UCSD-AML1 (cell line): ENCODE data around the gene C6orf89.
A peak's percentile ranks its signal among the peaks of the same experiment; 100 is the strongest.

ENCODE experiments used
- DNase-seq: peaks from one replicate; lab custom pipeline; 2025; ENCODE audit not compliant: unreplicated experiment; lab: John Stamatoyannopoulos, UW

C6orf89 gene

GRCh38 chr6:36851626-36852025 is 34.1 kb upstream of the C6orf89 start:
- DNase-seq: no peak

DNA sequence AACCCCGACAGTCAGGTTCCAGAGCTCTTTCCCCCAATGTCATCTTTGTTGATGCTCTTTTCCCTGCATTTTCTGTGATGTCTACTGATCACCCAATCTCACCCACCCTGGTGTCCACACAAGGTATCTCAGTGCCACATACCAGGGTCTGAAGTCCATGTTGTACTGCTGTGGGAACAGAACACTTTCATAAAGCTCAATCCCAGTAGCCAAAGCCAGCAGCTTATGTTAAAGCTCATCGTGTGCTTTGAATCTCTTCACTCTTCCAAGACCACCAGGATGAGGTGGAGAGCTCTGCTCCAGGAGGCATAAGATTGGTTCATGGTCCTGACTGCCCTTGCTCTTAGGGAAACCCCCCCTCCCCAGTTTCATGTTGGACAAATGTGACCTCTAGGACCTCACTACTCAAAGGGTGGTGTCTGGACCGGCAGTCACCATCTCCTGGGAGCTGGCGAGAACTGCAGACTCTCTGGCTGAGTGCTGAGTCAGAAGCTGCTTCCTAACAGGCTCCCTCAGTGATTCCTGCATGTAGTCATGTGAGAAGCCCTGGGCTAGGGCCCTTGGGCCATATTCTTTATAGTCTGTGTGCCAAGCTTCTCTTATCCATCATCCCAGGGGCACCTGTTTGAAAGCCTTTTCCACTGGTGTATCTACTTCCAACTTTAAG is 33.1 kb upstream of the C6orf89 start:
- DNase-seq: peak; percentile 42

- DNase-seq: no peak
Measured at GRCh38 chr6:36853325-36853724, 32.4 kb upstream of the C6orf89 start.

DNA sequence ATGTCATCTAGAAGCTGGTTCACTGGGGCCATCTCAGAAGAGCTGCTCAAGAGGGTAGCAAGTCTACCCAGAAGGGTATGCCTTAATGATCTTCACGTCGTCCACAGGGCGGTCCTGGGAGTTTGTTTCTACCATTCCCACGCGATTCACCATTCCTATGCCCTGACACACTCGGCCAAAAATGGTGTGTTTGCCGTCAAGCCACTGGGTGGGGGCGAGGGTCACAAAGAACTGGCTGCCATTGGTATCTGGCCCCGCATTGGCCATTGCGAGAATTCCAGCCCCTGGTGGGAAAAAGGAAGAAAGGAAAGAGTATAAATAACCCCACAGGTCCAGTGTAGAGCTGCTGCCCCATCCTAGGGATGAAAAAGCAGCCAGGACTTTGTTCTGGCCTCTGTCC is 30.0 kb upstream of the C6orf89 start:
- DNase-seq: no peak

DNA sequence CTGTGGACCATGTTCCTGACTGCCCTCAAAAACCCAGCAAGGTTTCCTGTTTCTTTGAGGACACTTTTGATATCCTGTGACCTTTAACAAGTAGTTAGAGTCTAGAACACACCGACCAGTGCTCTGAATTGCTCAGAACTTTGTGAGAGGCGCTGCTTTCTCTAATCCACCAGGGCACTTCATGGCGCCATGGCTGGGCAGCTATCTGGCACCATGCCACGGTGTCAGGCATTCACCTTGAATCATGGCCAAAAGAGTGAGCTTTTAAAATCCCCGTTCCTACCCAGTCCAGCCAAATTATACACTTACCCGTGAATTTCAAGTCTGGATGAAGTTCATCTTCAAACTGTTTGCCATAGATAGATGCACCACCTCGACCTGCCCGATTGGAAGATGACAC is 29.5 kb upstream of the C6orf89 start:
- no peak for DNase-seq

GRCh38 chr6:36857325-36857724 is 28.4 kb upstream of the C6orf89 start:
- no peak for DNase-seq

GRCh38 chr6:36858407-36858981 is 27.3 kb upstream of the C6orf89 start:
- DNase-seq: no peak

DNA sequence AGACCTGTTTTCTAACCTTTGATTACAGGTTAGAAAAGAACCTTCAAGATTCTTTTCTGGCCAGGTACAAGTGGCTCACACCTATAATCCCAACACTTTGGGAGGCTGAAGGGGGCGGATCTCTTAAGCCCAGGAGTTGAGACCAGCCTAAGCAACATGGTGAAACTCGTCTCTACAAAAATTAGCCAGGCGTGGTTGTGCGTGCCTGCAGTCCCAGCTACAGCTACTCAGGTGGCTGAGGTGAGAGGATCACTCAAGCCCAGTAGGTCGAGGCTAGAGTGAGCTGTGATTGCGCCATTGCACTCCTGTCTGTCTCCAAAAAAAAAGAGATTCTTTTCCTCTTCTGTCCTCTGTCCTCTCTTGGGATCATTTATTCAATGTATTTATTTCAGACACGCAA is 25.6 kb upstream of the C6orf89 start:
- no peak for DNase-seq

DNA sequence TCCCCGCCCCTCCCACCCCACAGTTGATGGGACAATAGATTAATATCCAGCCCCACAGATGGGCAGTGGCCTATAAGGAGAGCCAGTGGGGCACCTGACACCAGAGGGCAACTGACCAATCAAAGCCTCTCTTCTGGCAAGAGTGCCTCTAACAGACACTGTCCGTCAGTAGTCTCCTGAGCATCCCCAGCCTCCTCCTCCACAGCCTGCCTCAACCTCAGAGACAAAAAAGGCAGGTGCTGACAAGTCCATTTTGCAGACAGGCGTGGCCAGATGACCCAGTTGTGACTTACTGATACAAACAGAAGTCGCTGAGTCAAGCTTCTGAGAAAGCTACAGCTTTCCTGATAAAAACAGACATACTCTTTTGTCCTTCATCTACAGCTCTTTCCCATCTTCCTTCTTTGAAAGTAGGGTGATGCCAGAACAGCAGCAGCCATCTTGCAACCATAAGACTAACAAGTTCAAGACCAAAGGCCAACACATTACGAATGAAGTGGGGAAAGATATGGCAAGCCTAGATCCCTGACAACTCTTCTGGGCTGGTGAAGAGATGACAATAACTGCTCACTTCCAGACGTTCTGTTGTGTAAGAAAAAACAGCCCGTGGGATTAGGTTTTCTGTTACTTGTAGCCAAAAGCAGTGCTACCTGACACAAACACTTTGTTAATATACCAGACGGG is 23.4 kb upstream of the C6orf89 start:
- DNase-seq: no peak

DNA sequence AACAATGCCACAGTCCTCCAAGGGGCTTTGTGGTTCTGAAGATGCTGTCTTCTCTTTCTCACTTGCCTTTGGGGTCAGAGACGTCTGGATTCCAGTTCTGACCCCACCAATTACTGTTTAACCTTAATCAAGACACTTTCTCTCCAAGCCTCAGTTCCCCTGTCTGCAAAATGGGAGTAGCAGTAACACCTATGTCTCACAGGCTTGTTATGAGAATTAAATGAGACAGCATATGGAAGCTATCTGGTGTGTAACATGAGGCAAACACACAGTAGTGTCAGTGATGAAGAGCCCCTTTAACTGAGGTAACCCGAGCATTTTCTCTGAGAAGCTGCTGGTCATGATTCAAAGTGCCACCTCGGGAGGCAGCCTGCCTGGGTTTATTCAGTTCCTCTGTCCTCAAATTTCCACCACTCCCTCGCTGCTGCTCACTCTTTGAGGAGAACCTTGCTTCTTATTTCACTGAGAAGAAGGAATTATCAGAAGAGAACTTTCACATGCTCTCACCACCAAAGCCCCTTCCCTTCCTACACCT is 22.8 kb upstream of the C6orf89 start:
- no peak for DNase-seq

- no peak for DNase-seq
Measured at GRCh38 chr6:36863670-36864540, 21.8 kb upstream of the C6orf89 start.

- no peak for DNase-seq
Measured at GRCh38 chr6:36865835-36866234, 19.9 kb upstream of the C6orf89 start.

DNA sequence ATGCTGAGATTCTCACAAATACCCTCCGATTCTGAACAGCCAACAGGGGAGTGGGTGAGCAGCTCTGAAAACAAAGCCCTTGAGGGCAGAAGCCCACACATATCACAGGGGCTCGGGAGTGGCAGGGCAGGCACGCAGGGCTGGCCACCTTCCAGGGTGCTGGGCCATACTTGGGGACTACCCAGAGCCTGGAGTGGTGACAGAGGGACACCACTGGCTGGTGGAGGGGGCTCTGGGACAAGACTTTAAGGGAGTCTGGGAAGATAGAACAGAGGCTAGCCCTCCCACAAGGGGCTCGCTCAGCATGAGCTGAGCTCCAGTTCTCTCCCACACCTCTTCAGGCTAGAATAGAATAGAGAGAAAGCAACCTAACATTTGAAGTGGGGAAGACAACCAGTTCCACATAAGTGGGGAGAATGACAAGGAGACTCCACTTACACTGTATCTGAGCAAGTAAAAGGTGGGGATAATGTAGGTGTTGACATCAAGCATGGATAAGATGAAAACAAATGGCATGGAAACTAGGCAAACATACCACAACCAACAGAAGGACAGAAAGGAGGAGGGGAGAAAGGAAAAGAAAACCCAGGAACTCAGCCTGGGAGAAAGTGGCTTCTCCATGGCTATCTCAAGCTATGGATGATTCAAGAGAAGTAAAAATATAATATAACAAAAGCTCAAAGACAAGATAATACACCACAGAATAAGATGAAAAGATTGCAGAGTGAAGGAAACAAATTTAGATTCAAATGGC is 18.1 kb upstream of the C6orf89 start:
- no peak for DNase-seq

- no peak for DNase-seq
Measured at GRCh38 chr6:36871686-36872085, 14.1 kb upstream of the C6orf89 start.

DNA sequence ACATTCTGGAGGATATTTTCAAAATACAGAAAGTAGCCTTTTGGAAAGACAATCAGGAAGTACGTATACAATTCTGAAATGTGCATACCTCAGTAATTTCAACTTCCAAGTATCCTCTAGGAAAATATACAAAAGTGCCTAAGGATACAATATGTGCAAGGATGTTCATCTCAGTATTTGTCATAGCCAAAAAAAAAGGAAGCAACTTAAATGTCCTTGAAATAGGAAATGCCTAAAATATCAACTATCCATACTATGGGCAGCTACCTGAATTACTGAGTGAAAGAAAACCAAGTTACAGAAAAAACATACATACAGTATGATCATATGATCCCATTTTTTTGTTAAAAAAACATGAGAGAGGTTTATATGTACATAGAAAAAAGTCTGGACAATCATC is 12.6 kb upstream of the C6orf89 start:
- DNase-seq: no peak

- no peak for DNase-seq
Measured at GRCh38 chr6:36873612-36874442, 11.9 kb upstream of the C6orf89 start.

- peak; percentile 86 for DNase-seq
Measured at GRCh38 chr6:36874443-36875249, 11.1 kb upstream of the C6orf89 start, which contains the start of gene PPIL1. Gene PPIL1 (minus strand): TSS chr6:36874803. CDS start chr6:36874772, 31 bp downstream.

- no peak for DNase-seq
Measured at GRCh38 chr6:36875250-36875633, 10.5 kb upstream of the C6orf89 start.

- DNase-seq: no peak
Measured at GRCh38 chr6:36884610-36885009, 1.1 kb upstream of the C6orf89 start.
